Measurements from ENCODE around the gene HSPA6.
"Not testable (repeated sequence)": the region's sequence is repeated elsewhere in the genome, so short reads cannot be mapped to it uniquely, and the experiment has no call there.

- TF ChIP-seq CTCF, POLR2A (IDR thresholded peaks at IDR 0.05): not testable (repeated sequence)
Measured at GRCh38 chr1:161532644-161533567, 8.6 kb downstream of the HSPA6 start.
